Smooth muscle cell (in vitro differentiated cells): ENCODE data around the gene SHISA2. TPM values are rescaled to one million over a fixed set of nuclear protein-coding genes. Genes with fewer than 3 reads are reported as not detected.

Experiments
- DNase-seq: peaks from one replicate; lab custom pipeline; 2025; ENCODE audit not compliant: unreplicated experiment; lab: John Stamatoyannopoulos, UW
- H2AFZ ChIP-seq: fragments of 200-600 bp; sonication (generic); 2 replicates; pipeline ENCODE4 v1.6.0; 2016; ENCODE audit warnings: antibody characterized with exemption, low read depth, mild to moderate bottlenecking
- H3F3A ChIP-seq: fragments of 200-600 bp; sonication (generic); 2 replicates; pipeline ENCODE4 v1.6.0; 2017; ENCODE audit warnings: antibody characterized with exemption, low read depth
- H3K27ac ChIP-seq: fragments of 200-600 bp; sonication (generic); 2 replicates; pipeline ENCODE4 v1.5.1; 2016; ENCODE audit warnings: low read depth, mild to moderate bottlenecking
- H3K27me3 ChIP-seq: fragments of 200-600 bp; sonication (generic); 2 replicates; pipeline ENCODE4 v1.6.1; 2016; ENCODE audit warnings: low read depth, mild to moderate bottlenecking
- H3K36me3 ChIP-seq: fragments of 200-600 bp; sonication (generic); 2 replicates; pipeline ENCODE4 v1.5.1; 2016; ENCODE audit warnings: low read depth
- H3K4me1 ChIP-seq: fragments of 200-600 bp; sonication (generic); 2 replicates; pipeline ENCODE4 v1.5.1; 2016; ENCODE audit warnings: low read depth
- H3K4me2 ChIP-seq: fragments of 200-600 bp; sonication (generic); 2 replicates; pipeline ENCODE4 v1.6.0; 2016; ENCODE audit warnings: mild to moderate bottlenecking
- H3K4me3 ChIP-seq: fragments of 200-600 bp; sonication (generic); 2 replicates; pipeline ENCODE4 v1.5.1; 2016; ENCODE audit warnings: mild to moderate bottlenecking
- H3K79me2 ChIP-seq: fragments of 200-600 bp; sonication (generic); 2 replicates; pipeline ENCODE4 v1.6.0; 2016; ENCODE audit warnings: low read depth, mild to moderate bottlenecking
- H3K9ac ChIP-seq: fragments of 200-600 bp; sonication (generic); 2 replicates; pipeline ENCODE4 v1.6.0; 2016; ENCODE audit warnings: low read depth
- H3K9me3 ChIP-seq: fragments of 200-600 bp; sonication (generic); replicated peaks from 2 replicates; pipeline ENCODE4 v1.5.1; 2016; ENCODE audit warnings: low read depth
- H4K20me1 ChIP-seq: fragments of 200-600 bp; sonication (generic); 2 replicates; pipeline ENCODE4 v1.6.0; 2016; ENCODE audit warnings: low read depth
- WGBS: methylation state at CpG from one replicate; pipeline ENCODE4 v1.1.7; 2016; ENCODE audit warnings: low lambda C conversion rate; 5-methylcytosine and 5-hydroxymethylcytosine counted together
- polyA plus RNA-seq: library from polyadenylated mRNA; unstranded; fragments of >200 nt; fragmentation: Nextera tagmentation; extraction: Ambion mirVana; gene quantifications from 2 replicates; pipeline ENCODE4 v1.2.1, GENCODE V29; 2016
- total RNA-seq: library from RNA; depleted of rRNA; stranded (reverse); fragments of >200 nt; gene quantifications from 2 replicates; pipeline ENCODE4 v1.2.3, GENCODE V29; 2014
- TF ChIP-seq, protein P1 (sequence below): fragments of 200-600 bp; sonication (generic); IDR thresholded peaks from 2 replicates; pipeline ENCODE4 v1.5.1; 2017; ENCODE audit warnings: borderline replicate concordance, mild to moderate bottlenecking, antibody characterized with exemption; ENCODE audit not compliant: insufficient read depth, poor library complexity, severe bottlenecking

Gene SHISA2
- total and polyA plus RNA-seq, 2 experiments from 2014 or later, result 0.14 to 0.81 TPM

- Histone ChIP-seq H3F3A (peaks cover 5% of the 10 kb centered on the region), H3K27ac (no peak overlapping the region), H3K9me3 (no peaks in the 10 kb centered on the region), H3K4me2 (no peak overlapping the region), H3K4me3 (no peak overlapping the region), H3K36me3 (no peaks in the 10 kb centered on the region), H3K4me1 (peaks cover 22% of the 10 kb centered on the region), H3K9ac (no peak overlapping the region), H4K20me1 (no peaks in the 10 kb centered on the region), H3K27me3 (peaks cover 25% of the 10 kb centered on the region), H2AFZ (no peak overlapping the region), H3K79me2 (no peaks in the 10 kb centered on the region)
- 87% methylated on average over 5 of the region's 5 CpGs for WGBS
- TF ChIP-seq, protein P1, sequence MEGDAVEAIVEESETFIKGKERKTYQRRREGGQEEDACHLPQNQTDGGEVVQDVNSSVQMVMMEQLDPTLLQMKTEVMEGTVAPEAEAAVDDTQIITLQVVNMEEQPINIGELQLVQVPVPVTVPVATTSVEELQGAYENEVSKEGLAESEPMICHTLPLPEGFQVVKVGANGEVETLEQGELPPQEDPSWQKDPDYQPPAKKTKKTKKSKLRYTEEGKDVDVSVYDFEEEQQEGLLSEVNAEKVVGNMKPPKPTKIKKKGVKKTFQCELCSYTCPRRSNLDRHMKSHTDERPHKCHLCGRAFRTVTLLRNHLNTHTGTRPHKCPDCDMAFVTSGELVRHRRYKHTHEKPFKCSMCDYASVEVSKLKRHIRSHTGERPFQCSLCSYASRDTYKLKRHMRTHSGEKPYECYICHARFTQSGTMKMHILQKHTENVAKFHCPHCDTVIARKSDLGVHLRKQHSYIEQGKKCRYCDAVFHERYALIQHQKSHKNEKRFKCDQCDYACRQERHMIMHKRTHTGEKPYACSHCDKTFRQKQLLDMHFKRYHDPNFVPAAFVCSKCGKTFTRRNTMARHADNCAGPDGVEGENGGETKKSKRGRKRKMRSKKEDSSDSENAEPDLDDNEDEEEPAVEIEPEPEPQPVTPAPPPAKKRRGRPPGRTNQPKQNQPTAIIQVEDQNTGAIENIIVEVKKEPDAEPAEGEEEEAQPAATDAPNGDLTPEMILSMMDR, result no peak
- no peak for DNase-seq
These were observed 9.4 kb upstream of the SHISA2 start for GRCh38 chr13:26061256-26061655.

DNA sequence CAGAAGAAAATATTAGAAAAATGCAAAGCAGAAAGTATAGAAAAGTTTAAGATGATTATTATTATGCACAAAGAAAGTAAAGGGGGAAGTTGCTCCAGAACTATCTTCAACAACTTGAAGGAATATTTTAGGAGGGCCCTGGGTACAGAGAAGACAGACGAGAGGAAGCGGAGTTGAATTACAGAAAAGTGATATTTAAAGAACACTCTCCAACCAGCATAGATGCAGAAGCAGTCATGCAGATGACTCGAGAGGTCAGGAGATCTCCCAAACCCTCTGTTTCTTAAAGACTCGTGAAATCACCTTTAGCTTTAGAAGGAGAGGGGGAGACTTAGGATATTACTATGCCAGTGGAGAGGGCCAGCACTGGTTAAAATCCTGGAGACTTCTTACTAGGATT is 8.5 kb upstream of the SHISA2 start:
- Histone ChIP-seq H3K9me3 (no peaks in the 10 kb centered on the region), H3K27ac (no peak overlapping the region), H3K36me3 (no peaks in the 10 kb centered on the region), H3K4me3 (no peak overlapping the region), H3K27me3 (peaks cover 26% of the 10 kb centered on the region), H4K20me1 (no peaks in the 10 kb centered on the region), H3F3A (peaks cover 5% of the 10 kb centered on the region), H2AFZ (no peak overlapping the region), H3K4me2 (no peak overlapping the region), H3K79me2 (no peaks in the 10 kb centered on the region), H3K9ac (no peak overlapping the region), H3K4me1 (peaks cover 22% of the 10 kb centered on the region)
- no peak for DNase-seq
- TF ChIP-seq, protein P1, result no peak
- WGBS, result 79% methylated on average over 4 of the region's 4 CpGs

GRCh38 chr13:26058704-26059103 is 6.9 kb upstream of the SHISA2 start:
- peaks cover 5% of the 10 kb centered on the region for H3F3A ChIP-seq
- H3K27me3 ChIP-seq, result peaks cover 41% of the 10 kb centered on the region
- no peak overlapping the region for H3K9ac ChIP-seq
- TF ChIP-seq, protein P1, result no peak
- H3K79me2 ChIP-seq, result no peaks in the 10 kb centered on the region
- no peak for DNase-seq
- H3K4me1 ChIP-seq, result peaks cover 22% of the 10 kb centered on the region
- H3K4me3 ChIP-seq, result no peak overlapping the region
- H2AFZ ChIP-seq, result no peak overlapping the region
- no peak overlapping the region for H3K27ac ChIP-seq
- no peaks in the 10 kb centered on the region for H3K9me3 ChIP-seq
- whole genome bisulfite sequencing, result 89% methylated on average over 6 of the region's 6 CpGs
- H3K4me2 ChIP-seq, result no peak overlapping the region
- H4K20me1 ChIP-seq, result no peaks in the 10 kb centered on the region
- no peaks in the 10 kb centered on the region for H3K36me3 ChIP-seq

GRCh38 chr13:26054896-26055295 is 3.1 kb upstream of the SHISA2 start:
- H3K9ac ChIP-seq, result no peak overlapping the region
- H3K79me2 ChIP-seq, result no peaks in the 10 kb centered on the region
- peaks cover under 1% of the 10 kb centered on the region for H3K4me1 ChIP-seq
- no peaks in the 10 kb centered on the region for H3K9me3 ChIP-seq
- no peak overlapping the region for H3K4me3 ChIP-seq
- peaks cover 67% of the 10 kb centered on the region for H3K27me3 ChIP-seq
- TF ChIP-seq, protein P1, result no peak
- H3K4me2 ChIP-seq, result no peak overlapping the region
- no peak overlapping the region for H3K27ac ChIP-seq
- no peak overlapping the region for H2AFZ ChIP-seq
- DNase-seq, result no peak
- H3K36me3 ChIP-seq, result no peaks in the 10 kb centered on the region
- H3F3A ChIP-seq, result peaks cover 3% of the 10 kb centered on the region
- H4K20me1 ChIP-seq, result no peaks in the 10 kb centered on the region
